ENCODE results near the gene TGFA.

The TGFA gene

GRCh38 chr2:70403267-70404053, 150.2 kb downstream of the TGFA start:
- DNase-seq = no peak

- no peak for DNase-seq
These were observed 153.1 kb downstream of the TGFA start for GRCh38 chr2:70400539-70400938.

- DNase-seq = no peak
These were observed 154.6 kb downstream of the TGFA start for GRCh38 chr2:70399046-70399445.
